GM19468 (cell line): Measurements from ENCODE around the gene GABRR3.

Experiments used
- ATAC-seq: cut with Tn5 transposase; IDR thresholded peaks from one replicate; pipeline ENCODE4 v1.9.1; 2021; ENCODE audit warnings: mild to moderate bottlenecking, moderate library complexity, moderate number of reproducible peaks; ENCODE audit not compliant: unreplicated experiment; ENCODE audit errors: extremely low read depth

The GABRR3 gene

DNA sequence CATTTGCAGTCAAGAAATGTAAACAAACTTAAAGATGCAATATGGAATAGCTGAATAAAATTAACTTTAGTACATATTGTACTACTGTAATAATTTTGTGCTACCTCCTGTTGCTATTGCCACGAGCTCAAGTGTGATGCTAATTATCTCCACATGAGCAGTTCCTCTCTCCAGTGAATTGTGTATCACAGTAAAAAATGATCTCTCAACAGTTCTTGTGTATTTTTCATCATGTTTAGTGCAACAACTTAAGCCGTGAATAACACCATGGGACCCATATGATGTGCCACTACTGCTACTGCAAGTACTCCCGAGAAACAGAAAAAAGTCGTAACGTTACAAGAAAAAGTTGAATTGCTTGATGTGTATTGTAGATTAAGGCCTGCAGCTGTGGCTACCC is 75.2 kb downstream of the GABRR3 start:
- no peak for ATAC-seq

DNA sequence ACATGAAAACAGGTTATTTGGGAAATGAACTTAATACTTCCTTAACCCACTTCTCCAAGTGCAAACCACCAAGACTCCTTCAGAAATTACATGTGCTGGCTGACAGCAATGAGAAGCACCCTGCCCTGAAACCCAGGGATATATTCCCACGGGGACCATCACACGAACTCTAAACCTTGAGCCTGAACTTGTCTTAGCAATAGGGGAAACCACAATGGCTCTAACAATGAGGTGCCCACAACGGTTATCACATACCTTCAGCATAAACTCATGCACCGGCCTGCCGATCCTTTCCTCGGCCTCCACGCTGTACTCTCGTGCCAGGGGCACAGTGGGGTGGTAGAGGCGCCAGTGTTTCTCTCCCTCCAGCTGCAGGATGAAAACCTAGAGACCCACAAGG is 76.3 kb downstream of the GABRR3 start:
- no peak for ATAC-seq

DNA sequence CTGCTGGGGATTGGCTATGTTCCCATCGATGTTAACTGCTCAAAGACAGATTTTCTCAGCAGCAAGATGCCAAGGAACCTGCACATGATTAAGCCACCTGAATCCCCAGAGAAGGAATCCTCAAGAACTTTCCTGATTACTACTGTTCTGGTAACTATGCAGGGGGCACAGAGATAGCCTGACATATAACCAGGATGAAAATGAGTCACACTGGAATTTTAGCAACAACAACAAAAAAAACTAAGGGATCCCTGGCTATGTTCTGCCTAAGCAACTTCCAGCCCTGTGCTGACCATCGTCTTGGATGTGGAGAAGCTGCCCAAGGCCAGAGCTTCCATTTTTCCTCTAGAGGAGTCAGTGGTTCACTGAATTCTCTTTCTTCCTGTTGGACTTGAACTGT is 76.7 kb downstream of the GABRR3 start:
- ATAC-seq, result no peak

DNA sequence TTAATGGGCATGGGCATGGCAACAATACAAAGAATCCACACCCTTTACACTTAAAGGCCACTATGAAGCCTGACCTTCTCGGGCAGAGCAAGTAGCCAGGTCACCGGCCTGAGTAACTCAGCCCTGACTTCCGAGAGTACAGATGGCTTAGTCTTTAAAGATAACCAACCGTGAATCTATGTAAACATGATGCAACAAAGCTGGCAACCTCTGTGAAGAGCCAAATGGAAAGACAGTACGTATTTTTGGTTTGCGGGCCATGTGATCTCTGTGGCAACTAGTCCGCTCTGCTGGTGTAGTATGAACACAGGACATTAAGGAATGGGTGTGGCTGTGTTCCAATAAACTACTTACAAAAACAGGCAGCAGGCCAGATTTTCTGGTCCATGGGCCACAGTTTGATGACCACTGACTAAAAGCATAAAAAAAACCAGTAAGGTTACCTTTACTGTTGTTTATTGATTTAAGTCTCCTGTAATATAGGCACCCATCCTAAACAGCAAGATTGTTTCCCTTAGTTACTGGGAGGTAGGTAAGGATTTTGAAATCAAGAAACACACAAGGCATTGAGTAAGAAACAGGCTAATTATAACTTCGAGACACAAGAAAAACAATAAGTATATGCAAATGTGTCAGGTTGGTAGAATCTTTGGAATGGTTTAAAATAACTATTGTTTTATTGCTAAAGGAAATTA is 77.4 kb downstream of the GABRR3 start:
- no peak for ATAC-seq

DNA sequence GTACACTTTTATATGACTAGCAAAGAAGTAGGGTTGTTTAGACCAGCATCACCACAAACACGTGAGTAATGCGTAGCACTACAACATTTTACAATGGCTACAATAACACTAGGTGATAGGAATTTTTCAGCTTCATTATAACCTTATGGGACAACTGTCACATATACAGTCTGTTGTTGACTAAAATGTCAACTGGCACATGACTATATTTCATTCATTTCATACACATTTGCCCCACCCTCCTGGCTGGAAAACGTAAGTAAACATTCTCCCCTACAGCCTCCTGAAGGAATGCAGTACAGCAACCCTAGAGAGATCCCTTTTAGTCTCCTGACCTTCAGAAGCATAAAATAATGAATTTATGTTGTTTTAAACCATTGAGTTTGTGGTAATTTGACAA is 79.1 kb downstream of the GABRR3 start:
- ATAC-seq, result no peak

DNA sequence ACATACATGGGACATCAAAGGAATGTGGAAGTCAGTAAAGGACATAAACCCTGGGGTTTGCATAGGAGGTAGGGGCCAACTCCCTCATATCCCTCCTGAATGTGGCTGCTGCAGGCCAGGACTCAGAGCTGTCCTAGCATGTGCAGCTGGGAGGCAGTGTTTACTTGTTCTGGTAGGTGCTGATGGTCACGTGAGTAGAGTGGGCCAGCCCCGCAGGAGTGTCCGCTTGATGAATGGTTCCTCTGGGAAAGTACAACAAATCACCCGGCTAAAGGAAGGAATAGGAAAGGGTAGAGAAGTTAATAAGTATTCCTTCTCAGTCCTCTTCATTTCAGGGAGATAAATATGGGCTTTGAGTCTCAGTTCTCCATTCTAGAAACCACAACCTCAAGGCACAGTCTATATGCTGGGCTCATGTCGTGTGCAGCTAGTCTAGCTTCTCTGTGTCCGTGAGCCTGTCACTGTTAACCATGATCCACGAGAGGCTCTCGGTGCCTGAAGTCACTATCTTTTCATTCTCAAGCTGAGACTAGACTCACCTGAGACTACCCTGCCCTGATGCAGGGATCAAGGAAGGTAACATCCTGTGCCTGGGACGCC is 80.8 kb downstream of the GABRR3 start:
- no peak for ATAC-seq

DNA sequence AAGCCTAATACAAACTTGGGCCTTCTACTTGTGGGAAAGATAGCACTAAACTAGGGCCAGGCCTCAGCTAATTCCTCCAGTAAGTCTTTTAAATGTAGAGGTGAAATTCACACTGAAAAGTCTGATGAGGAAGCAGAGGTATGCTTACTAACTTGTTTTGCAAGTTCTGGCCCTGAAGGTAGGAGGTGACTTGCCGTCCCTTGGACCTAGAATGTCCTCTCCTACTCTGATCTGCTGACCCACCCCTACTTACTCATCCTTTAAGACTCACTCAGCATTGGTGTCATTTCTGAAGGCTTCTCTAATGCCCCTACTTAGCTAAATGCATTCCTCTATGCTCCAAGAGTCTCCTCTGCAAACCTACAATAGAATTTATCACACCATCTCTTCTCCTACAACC is 82.2 kb downstream of the GABRR3 start:
- no peak for ATAC-seq

DNA sequence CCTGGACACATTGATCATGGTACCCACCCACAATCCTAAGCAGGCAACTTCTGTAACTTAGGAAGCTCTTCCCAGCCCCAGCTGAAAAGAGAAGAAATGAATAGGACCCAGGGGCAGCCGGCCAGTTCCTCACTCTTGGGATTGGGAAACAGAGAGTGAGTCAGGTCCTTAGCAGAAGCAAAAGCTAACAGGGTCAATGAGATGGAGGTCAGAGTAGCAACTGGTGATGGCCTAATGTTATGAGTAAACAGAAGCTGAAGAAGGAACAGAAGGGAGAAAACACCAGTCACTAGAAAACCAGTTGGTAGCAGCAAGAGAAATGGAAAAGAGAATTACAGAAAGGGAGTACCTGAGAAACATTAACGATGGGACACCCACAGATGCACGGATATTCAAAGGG is 82.8 kb downstream of the GABRR3 start:
- no peak for ATAC-seq

DNA sequence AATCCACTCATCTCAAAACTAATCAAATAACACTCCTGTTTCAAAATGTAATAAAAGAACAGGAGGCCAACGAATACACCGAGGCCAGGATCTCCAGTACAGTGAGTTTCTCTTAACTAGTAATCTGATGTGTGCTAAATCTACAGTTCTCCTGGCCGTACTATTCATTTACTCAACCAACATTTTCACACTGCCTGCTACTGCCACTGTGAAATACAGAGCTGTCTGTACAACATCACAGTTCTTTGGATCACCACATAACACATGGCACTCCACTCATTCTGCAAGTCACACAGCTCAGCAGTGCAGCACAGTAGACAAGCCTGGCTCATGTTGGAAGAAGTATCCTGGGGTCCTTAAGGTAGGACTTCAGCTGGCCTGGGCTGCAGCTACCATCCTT is 84.8 kb downstream of the GABRR3 start:
- ATAC-seq, result no peak

DNA sequence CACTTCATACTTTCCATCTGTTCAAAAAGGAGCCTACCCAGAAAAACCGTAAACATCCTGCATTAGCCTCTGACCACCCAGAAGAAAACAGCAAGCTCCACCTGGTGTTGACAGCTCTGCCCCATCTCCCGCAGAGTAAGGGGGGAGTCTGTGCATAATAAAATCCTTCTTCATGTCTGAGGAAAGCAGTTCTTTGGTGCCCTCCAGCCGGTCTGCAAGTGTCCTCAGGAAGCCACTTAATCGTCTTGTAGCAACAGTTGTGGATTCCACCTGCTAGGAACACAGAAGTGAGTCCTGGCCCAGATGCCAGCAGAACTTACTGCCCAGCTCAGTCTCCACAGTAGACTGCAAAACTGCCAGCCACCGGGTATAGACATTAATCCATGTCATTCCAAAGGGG is 85.4 kb downstream of the GABRR3 start:
- no peak for ATAC-seq

DNA sequence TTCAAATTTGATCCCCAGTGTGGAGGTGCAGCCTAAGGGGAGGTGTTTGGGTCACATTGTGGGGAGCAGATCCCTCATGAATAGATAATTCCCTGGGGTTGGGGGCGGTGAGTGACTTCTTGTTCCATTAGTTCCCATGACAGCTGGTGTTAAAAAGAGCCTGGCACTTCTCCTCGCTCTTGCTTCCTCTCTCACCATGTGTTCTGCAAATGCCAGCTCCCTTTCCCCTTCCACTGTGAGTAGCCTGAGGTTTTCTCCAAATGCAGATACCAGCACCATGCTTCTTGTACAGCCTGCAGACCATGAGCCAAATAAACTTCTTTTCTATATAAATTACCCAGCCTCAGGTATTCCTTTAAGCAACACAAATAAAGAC is 86.0 kb downstream of the GABRR3 start:
- ATAC-seq, result no peak

DNA sequence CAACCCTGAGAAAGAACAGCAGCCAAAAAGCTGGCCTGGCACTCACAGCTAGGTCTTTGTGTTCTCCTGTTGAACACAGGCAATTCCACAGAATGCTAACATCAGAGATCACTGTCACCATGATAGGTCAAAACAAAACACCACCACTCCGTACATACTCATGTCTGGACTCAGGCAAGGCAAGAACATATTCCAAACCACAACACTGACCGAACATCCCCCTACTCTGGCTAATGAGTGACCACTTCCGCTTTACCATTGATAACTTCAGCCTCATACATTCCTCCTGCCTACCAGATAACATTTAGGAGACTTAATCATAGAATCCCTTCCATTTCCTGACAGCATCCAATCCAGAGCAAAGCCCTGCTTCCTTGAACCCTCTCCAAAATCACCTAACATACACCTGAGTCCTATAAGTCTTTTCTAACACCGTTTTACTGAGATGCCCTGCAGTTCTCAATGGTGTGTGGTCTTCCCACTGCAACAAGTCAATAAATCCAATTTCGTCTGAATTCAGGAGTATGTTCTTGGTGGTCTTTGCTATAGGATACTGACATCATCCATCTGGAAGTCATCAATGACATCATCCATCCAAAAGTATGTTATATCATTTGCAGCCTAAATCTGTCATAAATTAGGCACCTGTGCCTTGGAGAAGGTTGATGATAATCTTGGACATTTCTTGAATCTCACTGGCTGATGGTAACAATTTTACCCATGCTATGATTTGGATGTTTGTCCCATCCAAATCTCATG is 86.6 kb downstream of the GABRR3 start:
- ATAC-seq, result no peak

DNA sequence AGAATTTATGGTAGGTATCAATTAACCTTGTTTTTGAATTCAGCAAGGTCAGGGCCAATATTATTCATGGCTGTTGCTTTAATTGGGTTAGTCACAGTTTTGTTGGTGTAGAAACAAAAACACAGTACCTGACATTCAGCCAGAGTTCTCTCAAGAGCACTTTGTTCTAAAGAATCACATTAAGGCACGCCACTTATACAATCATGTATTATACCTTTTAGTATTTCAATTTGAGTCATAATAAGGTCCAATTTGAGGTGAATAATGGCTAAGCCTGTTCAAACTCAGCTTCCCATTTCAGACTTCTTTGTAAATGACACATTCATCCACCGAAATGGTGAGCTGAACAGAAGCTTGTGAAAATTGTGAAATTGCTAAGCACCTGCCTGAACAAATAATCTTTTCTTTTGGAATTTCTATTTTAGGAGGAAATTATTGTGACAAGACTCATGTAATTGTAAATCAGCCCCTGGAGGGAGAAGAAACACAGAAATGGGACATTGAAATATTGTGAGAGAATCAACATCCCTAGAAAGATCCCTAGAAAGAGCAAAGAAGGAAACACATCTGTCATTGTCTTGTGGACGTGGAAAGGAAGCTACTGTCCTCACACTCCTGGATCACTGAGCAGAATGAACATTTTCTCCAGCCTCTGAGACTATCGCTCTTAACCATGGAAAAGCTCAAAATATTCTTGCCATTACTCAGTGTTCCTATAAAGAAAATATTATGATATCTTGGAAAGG is 92.1 kb downstream of the GABRR3 start:
- ATAC-seq, result no peak

DNA sequence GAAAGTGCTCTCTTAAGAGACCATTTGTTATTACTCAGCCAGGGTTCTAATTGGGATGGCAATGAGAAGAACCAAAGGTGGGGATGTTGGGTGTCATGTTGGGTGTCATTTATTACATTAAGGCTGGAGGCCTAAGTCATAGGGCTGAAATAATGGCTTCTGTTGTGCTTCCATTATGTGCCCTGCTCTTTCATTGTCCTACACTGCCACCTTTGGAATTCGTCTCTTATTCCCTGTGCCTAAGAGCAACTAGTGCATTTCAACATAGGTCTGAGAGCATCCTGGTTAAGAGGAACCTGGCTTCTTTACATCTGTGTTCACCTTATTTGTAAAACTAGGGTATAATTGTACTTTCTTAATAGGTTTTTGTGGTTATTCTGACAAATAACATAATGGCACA is 95.1 kb downstream of the GABRR3 start:
- no peak for ATAC-seq

DNA sequence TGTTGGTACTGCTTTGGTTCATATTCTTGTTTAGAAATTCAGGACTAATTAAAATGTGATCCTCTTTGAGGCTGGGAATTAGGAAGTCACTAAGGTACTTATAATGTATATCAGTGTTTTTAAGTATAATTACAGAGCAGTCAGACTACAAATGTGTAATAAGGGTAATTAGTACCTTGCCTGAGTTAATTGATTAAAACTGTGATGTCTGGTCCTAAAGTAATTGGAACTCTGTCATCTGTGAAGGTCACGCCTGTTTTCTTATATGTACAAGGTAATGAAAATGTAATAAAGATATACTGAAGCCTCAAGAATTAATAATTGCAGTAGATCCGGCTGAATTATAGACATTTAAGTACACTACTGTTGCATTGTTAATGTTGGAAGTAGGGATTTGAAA is 95.7 kb downstream of the GABRR3 start:
- ATAC-seq, result no peak

DNA sequence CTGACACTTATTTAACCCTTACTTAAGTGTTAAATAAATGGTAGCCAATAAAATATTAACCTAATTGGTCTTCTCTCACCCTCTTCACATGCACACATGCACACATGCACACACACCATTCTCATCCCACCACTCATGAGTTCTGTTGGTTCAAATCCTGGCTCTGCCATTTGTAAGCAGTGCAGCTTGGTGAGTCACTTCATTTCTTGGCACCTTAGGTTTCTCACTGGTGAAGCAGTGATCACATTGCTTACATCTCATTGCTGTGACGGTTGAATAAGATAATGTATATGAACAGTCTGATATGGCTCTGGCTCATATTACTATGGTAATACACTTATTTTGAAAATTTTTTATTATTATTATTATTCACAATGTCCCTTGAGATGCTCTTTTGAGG is 96.7 kb downstream of the GABRR3 start:
- no peak for ATAC-seq

DNA sequence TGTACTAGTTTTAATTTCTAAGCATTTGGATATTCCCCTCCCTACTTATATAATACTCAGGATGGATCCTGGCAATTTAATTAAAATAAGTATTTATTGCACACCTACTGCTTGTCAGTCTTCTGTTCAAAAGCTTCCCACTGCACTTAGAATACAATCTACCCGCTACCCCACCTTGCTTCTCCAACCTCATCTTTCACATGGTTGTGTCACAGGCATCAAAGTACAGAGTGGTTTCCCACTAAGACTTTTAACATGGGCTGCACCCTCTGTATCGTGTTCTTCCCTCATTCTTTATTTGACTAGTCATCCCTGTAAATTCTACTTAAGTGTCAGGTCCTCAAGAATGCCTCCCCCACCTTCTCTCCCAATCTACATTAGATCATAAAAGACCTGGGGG is 97.9 kb downstream of the GABRR3 start:
- no peak for ATAC-seq

DNA sequence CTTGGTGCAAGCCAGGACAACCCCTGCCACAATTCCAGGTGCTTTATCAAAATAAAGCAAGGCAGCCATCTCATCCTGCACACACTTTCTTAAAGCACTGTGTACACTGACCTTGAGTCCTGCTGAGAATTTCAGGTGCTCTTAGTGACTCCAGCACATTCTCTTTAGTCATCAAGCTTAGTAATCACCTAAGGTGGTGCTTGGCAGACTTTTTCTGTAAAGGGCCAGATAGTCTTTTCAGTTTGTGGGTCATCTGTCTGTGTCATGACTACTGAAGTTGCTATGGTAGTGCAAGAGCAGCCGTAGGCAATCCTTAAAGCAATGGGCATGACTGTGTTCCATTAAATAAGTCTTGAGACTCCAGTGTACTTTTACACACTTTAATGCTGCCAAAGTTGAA is 99.3 kb downstream of the GABRR3 start:
- no peak for ATAC-seq
